ENCODE data around the gene PRRC1.

Gene PRRC1

DNA sequence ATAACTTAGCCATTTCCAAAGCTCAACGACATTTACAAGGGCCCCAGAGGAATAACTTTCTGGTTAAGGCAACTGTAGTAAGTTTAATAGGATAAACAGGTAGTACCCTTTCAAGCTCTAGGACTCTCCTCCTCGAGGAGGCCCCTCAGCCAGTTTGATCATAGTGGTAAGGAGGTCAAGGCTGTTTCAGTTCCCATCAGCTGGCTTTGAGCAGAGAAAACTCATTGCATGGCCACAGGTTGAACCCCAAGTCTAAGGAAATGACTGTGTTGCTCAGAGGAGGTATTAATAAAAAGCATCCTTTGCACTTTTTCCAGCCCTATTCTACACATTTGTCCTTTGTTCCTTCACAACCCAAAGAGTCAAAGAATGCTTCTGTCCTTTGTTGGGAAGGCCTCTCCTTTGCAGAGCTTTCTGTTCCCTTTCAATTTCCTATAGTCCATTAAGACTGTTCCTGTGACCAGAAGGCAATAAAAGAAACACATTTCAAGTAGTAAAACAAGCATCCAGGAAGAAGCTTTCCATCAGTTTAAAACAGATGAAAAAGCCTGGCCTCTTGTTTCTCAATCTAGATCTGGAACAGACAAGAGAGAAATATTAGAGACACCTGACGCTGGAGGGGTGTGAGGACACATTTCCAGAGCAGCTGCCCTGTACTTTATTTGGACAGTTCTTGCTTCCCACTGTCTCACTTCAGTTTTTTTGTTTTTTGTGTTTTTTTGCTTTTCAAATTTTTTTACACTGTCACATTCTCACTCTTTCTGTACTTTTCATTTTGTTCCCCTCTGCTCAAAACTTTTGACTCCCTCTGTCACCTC lies 54.1 kb downstream of the PRRC1 start:
- Histone ChIP-seq H3K4me3 (ENCODE audit: low read length, poor library complexity, severe bottlenecking) (no peak overlapping the region), H3K4me1 (ENCODE audit: insufficient read depth, low read length, poor library complexity, severe bottlenecking) (peaks cover 34% of the 10 kb centered on the region), H3K9me2 (replicated peaks; ENCODE audit: low read depth, low read length) (no peaks in the 10 kb centered on the region), H3K79me2 (ENCODE audit: insufficient read depth, low read length) (no peaks in the 10 kb centered on the region), H3K9ac (ENCODE audit: low read depth, low read length, poor library complexity, severe bottlenecking) (no peak overlapping the region), H4K20me1 (ENCODE audit: insufficient read depth, low read length, poor library complexity, severe bottlenecking) (no peaks in the 10 kb centered on the region), H3K27me3 (ENCODE audit: insufficient read depth, low read length, poor library complexity, severe bottlenecking) (no peaks in the 10 kb centered on the region), H3K4me2 (ENCODE audit: low read depth, low read length, poor library complexity, severe bottlenecking) (peak overlapping the region; percentile 22), H3F3A (ENCODE audit: low read depth) (no peaks in the 10 kb centered on the region), H2AFZ (ENCODE audit: low read length) (peak overlapping the region; percentile 80), H3K36me3 (ENCODE audit: insufficient read depth, low read length) (no peaks in the 10 kb centered on the region), H3K9me3 (ENCODE audit: insufficient read depth, low read depth, low read length) (no peaks in the 10 kb centered on the region)
- TF ChIP-seq, protein P1, sequence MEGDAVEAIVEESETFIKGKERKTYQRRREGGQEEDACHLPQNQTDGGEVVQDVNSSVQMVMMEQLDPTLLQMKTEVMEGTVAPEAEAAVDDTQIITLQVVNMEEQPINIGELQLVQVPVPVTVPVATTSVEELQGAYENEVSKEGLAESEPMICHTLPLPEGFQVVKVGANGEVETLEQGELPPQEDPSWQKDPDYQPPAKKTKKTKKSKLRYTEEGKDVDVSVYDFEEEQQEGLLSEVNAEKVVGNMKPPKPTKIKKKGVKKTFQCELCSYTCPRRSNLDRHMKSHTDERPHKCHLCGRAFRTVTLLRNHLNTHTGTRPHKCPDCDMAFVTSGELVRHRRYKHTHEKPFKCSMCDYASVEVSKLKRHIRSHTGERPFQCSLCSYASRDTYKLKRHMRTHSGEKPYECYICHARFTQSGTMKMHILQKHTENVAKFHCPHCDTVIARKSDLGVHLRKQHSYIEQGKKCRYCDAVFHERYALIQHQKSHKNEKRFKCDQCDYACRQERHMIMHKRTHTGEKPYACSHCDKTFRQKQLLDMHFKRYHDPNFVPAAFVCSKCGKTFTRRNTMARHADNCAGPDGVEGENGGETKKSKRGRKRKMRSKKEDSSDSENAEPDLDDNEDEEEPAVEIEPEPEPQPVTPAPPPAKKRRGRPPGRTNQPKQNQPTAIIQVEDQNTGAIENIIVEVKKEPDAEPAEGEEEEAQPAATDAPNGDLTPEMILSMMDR (conservative IDR thresholded peaks at IDR 0.05; ENCODE audit: low read length), result no peak
- no peak for TF ChIP-seq EZH2phosphoT487 (IDR thresholded peaks at IDR 0.05; ENCODE audit: borderline replicate concordance)

DNA sequence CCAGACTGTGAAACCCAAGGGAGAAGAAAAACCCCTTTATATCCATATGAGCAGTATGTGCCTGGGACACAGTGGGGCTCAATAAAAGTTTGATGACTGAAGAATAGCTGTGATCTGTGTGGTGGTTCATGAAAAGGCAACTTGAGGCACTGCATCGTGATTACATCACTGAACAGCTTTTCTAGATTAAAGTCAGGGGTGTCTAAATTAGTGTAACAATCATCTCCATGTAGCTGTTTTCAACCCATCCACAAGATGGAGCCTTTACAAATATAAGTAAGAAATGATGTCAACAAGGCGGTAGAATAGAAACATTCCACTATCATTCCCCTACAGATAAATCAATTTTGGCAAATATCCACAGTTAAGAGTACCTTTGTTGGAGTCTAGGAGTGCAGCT lies 55.5 kb downstream of the PRRC1 start:
- H4K20me1 ChIP-seq (ENCODE audit: insufficient read depth, low read length, poor library complexity, severe bottlenecking), result no peaks in the 10 kb centered on the region
- peaks cover 23% of the 10 kb centered on the region for H3K4me1 ChIP-seq (ENCODE audit: insufficient read depth, low read length, poor library complexity, severe bottlenecking)
- no peaks in the 10 kb centered on the region for H3K36me3 ChIP-seq (ENCODE audit: insufficient read depth, low read length)
- H3K79me2 ChIP-seq (ENCODE audit: insufficient read depth, low read length), result no peaks in the 10 kb centered on the region
- no peak overlapping the region for H2AFZ ChIP-seq (ENCODE audit: low read length)
- no peaks in the 10 kb centered on the region for H3F3A ChIP-seq (ENCODE audit: low read depth)
- no peaks in the 10 kb centered on the region for H3K27me3 ChIP-seq (ENCODE audit: insufficient read depth, low read length, poor library complexity, severe bottlenecking)
- H3K9ac ChIP-seq (ENCODE audit: low read depth, low read length, poor library complexity, severe bottlenecking), result no peak overlapping the region
- no peaks in the 10 kb centered on the region for H3K9me3 ChIP-seq (ENCODE audit: insufficient read depth, low read depth, low read length)
- no peak for TF ChIP-seq EZH2phosphoT487 (IDR thresholded peaks at IDR 0.05; ENCODE audit: borderline replicate concordance)
- TF ChIP-seq, protein P1 (conservative IDR thresholded peaks at IDR 0.05; ENCODE audit: low read length), result peak; percentile 41
- no peaks in the 10 kb centered on the region for H3K9me2 ChIP-seq (replicated peaks; ENCODE audit: low read depth, low read length)
- H3K4me2 ChIP-seq (ENCODE audit: low read depth, low read length, poor library complexity, severe bottlenecking), result no peak overlapping the region
- H3K4me3 ChIP-seq (ENCODE audit: low read length, poor library complexity, severe bottlenecking), result no peak overlapping the region

DNA sequence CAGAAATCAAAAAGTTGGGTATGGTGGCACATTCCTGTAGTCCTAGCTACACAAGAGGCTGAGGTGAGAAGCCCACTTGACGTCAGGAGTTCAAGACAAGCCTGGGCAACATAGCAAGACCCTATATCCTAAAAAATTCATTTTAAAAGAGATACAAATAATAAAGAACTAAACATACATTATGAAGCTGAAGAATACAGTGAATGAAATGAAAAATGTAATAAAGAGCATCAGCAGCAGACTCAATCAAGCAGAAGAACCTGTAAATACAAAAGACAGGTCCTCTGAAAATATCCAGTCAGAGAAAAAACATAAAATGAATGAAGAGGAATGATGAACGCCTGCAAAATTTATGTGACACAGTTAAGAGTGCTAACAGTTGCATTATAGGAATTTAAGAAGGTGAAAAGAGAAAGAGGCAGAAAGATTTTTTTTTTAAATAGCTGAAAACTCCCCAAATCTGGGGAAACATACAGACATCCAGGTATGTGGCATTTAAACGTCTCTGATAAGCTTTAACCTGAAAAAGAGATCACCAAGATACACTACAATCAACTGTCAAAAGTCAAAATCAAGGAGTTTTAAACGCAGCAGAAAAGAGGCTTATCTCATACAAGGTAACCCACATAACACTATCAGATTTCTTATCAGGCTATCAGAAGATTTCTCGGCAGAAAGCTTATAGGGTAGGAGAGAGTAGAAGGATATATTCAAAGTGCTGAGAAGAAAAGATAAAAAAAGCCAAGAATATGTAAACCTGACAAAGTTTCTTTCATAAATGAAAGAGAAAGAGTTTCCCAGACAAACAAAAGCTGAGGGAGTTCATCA lies 57.6 kb downstream of the PRRC1 start:
- Histone ChIP-seq H4K20me1 (ENCODE audit: insufficient read depth, low read length, poor library complexity, severe bottlenecking) (no peaks in the 10 kb centered on the region), H3K36me3 (ENCODE audit: insufficient read depth, low read length) (no peaks in the 10 kb centered on the region), H2AFZ (ENCODE audit: low read length) (no peak overlapping the region), H3K4me2 (ENCODE audit: low read depth, low read length, poor library complexity, severe bottlenecking) (no peak overlapping the region), H3K4me1 (ENCODE audit: insufficient read depth, low read length, poor library complexity, severe bottlenecking) (peaks cover 19% of the 10 kb centered on the region), H3K9ac (ENCODE audit: low read depth, low read length, poor library complexity, severe bottlenecking) (no peak overlapping the region), H3K27me3 (ENCODE audit: insufficient read depth, low read length, poor library complexity, severe bottlenecking) (no peaks in the 10 kb centered on the region), H3K9me2 (replicated peaks; ENCODE audit: low read depth, low read length) (no peaks in the 10 kb centered on the region), H3K79me2 (ENCODE audit: insufficient read depth, low read length) (no peaks in the 10 kb centered on the region), H3K4me3 (ENCODE audit: low read length, poor library complexity, severe bottlenecking) (no peak overlapping the region), H3F3A (ENCODE audit: low read depth) (no peaks in the 10 kb centered on the region), H3K9me3 (ENCODE audit: insufficient read depth, low read depth, low read length) (no peaks in the 10 kb centered on the region)
- TF ChIP-seq, protein P1 (conservative IDR thresholded peaks at IDR 0.05; ENCODE audit: low read length), result no peak
- no peak for TF ChIP-seq EZH2phosphoT487 (IDR thresholded peaks at IDR 0.05; ENCODE audit: borderline replicate concordance)

Data from Loucy (cell line).